NCI-H128 (cell line): ENCODE data around the gene KANSL2.
"Not testable (repeated sequence)": the region's sequence is repeated elsewhere in the genome, so short reads cannot be mapped to it uniquely, and the experiment has no call there.

Experiments used
- DNase-seq: peaks from one replicate; lab custom pipeline; 2025; ENCODE audit not compliant: unreplicated experiment; lab: John Stamatoyannopoulos, UW

Gene KANSL2, protein sequence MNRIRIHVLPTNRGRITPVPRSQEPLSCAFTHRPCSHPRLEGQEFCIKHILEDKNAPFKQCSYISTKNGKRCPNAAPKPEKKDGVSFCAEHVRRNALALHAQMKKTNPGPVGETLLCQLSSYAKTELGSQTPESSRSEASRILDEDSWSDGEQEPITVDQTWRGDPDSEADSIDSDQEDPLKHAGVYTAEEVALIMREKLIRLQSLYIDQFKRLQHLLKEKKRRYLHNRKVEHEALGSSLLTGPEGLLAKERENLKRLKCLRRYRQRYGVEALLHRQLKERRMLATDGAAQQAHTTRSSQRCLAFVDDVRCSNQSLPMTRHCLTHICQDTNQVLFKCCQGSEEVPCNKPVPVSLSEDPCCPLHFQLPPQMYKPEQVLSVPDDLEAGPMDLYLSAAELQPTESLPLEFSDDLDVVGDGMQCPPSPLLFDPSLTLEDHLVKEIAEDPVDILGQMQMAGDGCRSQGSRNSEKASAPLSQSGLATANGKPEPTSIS

DNA sequence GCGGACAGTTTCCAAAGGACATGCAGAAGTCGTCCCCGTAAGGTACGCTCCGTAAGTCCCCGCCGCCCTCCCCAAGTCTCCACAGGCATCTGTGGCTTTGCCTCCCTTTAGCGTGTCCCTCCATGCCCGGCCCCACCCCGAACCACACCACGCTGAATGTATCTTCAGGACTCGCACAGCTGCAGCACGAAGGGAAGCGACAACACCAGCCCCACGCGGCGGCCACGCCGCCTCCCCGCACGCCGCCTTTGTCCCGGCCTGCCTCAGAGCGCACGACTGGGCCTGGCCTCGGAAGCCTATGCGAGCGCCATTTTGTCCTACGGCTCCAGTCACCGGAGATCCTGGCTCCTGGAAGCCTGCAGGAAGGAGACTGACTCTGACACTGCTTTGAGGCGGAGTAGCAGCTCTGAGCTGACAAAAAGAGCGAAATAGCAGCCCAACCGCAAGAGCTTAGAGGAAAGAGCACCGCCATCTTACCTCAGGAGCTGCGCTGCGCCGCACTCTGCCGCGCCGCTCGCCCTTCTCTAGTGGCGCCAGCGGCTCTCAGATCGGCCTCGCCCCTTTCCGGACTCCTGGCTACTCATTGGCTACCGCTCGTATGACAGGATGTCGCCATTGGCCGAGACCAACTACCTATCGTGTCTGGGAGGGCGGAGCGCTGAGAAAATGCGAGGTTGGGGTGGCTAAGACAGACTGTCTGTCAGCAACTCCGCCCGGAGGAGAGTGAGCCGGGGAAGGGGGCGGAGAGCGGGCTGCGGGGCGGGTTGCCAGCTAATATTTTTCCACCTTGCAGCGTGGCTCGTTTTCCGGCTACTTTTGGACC, at the start of gene KANSL2:
Gene KANSL2 (minus strand): TSS at position 529 of the 823 bp plus-strand sequence. CDS start 606 bp downstream, outside the sequence.
- peak; percentile 99 for DNase-seq

DNA sequence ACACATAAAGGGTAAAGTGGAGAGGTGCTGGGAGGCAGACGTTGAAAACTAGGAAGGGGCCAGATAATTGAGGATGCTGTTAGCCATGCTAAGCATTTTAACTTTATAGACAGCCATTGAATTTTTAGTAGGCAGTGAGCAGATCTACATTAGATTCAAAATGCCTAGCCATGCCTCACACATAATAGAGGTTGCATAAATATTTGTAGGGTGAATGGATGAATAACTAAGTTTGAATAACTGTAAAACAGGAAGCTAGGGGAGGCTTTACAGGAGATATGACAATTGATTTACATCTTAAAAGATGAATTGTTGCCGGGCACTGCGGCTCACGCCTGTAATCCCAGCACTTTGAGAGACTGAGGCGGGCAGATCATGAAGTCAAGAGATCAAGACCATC, 46.8 kb upstream of the KANSL2 start:
- no peak for DNase-seq

DNA sequence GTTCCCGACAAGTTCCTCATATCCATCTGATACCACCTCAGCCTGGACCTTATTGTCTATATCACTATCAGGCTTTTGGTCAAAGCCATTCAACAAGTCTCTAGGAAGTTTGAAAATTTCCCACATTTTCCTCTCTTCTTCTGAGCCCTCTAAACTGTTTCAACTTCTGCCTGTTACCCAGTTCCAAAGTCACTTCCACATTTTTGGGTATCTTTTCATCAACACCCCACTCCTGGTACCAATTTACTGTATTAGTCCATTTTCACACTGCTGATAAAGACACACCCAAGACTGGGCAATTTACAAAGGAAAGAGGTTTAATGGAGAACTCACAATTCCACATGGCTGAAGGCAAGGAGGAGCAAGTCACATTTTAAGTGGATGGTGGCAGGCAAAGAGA, 38.7 kb upstream of the KANSL2 start:
- DNase-seq: not testable (repeated sequence)

DNA sequence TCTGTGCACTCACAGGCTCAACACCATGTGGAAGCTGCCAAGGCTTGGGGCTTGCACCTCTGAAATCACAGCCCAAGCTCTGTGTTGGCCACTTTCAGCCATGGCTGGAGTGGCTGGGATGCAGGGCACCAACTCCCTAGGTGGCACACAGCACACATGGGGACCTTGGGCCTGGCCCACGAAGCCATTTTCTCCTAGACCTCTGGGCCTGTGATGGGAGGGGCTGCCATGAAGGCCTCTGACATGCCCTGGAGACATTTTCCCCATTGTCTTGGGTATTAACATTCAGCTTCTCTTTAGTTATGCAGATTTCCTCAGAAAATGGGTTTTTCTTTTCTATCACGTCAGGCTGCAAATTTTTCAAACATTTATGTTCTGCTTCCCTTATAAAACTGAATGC, 38.1 kb upstream of the KANSL2 start:
- DNase-seq: not testable (repeated sequence)

DNA sequence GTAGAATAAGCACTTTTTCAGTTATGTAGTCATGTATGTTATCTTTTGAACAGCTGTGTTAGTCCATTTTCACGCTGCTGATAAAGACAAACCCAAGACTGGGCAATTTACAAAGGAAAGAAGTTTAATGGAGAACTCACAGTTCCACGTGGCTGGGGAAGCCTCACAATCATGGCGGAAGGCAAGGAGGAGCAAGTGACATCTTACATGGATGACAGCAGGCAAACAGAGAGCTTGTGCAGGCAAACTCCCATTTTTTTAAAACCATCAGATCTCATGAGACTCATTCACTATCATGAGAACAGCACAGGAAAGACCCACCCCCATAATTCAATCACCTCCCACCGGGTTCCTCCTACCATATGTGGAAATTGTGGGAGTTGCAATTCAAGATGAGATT, 37.0 kb upstream of the KANSL2 start:
- not testable (repeated sequence) for DNase-seq

DNA sequence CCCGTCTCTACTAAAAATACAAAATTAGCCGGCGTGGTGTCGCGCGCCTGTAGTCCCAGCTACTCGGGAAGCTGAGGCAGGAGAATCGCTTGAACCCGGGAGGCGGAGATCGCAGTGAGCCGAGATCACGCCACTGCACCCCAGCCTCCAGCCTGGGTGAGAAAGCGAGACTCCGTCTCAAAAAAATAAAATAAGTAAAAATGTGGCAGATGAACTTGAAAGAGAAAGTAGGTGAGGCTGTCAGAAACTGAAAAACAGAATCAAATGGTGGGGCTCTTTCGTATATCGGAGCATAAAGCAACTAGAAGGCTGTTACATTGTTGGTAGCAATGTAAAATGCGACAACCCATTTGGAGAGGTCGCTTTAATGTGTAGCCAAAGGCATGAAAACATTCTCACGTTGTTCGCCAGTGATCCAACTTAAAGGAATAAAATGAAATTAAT, 35.2 kb upstream of the KANSL2 start:
- DNase-seq: no peak

DNA sequence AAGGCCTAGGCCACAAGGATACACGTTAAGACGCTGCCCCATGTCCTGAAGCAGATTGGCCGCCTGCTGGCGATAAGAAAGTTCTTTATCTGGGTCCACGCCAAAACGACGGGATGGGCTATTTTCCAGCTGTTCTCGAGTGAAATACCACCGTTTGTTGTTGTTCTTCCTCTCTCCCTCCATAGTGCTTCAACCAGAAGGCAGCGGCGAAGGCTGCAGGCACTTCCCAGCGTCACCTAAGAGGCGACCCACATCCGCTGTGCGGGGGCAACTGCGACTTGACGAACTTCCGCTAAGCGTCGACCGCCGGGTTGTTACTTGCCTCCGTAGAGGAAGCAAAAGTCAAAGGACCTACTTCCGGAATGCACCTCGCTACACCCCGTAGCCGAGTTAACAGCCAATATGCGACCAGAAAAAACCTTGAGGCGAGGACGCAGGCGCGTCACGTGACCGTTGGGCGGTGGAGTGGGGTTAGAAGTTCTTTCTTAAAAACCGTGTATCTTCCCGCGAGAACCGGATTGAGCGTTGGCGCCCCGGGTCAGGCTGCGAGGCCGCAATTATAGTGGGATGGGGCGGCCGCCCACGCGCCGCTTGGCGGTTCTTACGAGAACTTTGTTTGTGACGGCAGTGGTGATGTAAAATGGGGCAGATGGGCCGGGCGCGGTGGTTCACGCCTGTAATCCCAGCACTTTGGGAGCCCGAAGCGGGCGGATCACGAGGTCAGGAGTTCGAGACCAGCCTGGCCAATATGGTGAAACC, 34.6 kb upstream of the KANSL2 start, which contains the start of gene CCNT1:
Gene CCNT1 (minus strand): TSS at position 215 of the 759 bp plus-strand sequence. CDS start 32 bp downstream, at position 183.
- peak; percentile 99 for DNase-seq

DNA sequence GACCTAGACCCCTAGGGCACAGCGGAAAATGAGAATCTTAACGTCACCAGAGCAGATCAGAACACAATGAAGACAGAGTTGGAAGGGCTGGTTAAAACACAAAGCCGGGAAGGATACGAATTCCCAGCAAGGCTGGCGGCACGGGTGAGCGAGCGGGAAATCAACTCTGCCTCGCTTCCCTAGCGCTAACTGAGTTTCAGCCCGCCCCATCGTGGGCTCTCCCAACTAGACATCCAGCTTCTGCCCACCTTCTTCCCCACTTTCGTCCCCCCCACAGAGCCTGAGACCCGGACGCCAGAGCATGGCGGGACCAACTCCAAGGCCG, 34.1 kb upstream of the KANSL2 start:
- DNase-seq: no peak

DNA sequence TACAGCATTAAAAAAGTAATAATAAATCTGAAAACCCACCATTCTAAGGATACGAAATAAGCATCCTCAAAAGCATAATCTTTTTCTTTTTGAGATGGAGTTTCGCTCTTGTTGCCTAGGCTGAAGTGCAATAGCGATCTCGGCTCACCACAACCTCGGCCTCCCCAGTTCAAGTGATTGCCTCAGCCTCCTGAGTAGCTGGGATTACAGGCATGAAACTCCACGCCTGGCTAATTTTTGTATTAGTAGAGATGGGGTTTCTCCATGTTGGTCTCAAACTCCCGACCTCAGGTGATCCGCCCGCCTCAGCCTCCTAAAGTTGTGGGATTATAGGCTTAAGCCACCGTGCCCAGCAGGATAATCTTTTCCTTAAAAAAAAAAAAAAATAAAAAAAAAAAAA, 30.2 kb upstream of the KANSL2 start:
- DNase-seq: no peak

DNA sequence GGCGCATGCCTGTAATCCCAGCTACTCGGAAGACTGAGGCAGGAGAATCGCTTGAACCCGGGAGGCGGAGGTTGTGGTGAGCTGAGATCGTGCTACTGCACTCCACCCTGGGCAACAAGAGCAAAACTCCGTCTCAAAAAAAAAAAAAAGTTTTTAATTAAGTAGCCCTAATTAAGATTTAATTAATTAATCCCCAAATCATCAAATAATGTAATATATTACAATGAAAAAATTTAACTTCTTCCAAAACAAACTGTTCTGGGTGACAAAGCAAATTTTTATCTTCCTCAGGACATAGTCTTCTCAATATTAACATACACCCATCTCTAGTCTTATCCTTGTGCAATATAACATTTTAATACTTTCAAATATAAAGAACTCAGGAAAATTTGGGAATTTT, 16.8 kb upstream of the KANSL2 start:
- DNase-seq: not testable (repeated sequence)

DNA sequence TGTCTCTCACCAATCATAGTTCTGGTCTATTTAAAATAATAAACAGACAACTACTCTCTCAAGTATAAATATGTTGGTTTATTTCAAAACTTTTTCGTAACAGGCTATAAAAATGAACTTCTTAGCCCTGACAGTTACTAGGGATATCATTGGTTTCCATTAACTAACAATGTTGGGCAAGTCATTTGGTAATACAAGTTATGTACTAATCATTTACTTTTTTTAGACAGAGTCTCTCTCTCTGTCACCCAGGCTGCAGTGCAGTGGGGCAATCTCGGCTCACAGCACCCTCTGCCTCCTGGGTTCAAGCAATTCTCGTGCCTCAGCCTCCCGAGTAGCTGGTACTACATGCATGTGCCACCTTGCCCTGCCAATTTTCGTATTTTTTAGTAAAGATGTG, 14.6 kb upstream of the KANSL2 start:
- no peak for DNase-seq

DNA sequence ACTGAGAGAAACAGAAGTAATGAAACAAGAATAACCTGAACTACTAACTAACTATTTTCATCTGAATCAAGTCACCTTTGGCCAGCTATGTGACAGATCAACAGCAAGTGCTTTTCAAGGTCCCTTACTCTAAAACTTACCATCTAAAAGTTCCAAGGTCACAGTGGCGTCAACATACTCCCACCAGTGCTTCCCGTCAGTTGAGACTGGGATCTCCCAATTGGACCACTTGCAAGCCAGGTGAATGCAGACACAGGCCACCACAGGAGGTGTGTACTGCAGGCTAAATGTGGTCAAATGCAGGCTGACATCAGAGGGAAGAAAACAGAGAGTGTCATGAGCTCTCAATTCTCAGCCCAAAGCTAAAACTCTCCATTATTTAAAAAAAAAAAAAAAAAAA, 13.8 kb upstream of the KANSL2 start:
- DNase-seq: no peak

DNA sequence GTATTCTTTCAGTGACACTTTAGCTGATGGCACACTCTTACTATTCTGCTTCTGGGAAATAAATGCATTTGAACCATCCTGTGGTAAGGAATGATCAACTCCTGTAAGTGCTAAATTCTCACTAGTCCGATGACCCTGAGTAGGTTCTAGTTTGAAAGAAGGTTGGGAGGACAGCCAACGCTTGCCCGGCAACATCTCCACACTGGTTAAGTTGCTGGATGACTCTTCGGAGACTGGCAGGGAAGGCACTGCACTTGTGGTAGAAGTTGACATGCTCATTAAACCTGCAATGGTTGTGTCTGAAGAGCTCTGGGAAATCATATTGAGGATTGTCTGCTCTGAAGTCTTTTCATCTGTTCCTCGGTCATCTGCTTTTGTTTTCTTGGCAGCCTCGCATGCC, 12.0 kb upstream of the KANSL2 start:
- DNase-seq: no peak

DNA sequence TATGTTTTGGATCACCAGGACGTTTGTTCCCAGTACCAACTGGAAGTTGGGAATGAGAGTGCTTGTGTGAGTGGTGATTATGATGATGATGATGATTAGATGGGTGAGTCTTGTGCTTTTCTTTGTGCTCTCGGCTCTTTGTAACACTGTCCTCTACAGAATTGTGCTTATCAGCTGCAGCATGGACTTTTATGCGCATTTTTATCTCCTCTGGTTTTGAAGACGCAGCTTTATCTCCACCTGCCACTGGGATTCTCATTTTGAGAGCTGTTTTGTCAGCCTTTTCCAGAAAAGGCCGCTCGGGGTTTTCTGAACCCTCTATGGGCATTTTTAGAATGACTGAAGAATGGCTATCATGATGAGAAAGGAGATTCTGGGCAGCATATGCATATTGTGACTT, 11.5 kb upstream of the KANSL2 start:
- no peak for DNase-seq

DNA sequence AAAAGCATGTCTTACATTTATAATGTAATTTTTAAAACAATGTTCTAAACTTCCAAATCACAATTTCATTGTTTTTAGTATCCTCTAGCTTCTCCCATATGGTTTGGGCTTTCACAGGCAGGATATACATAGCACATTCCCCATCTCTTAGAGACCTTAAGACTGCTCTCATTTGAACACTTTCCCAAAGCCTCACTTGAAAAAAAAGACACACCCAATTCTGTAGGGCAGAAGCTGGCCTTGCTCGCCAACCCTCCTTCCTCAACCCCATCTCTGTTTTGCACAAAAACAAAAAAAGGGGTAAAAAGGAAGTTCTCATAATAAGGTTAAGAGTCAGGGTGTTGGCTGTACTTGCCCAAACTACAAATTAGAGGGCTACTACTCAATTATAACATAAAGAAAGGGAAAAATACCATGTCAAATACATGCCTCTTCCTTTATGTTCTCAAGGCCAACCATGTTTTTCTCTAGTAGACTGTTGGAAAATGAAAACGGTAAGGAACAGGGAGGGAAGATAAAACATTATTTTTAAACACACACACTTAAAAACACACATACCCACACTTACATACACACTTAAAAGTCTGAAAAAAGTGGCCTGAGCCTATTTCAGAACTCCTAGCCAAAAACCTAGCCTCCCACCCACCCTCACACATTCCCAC, 9.9 kb upstream of the KANSL2 start:
- no peak for DNase-seq

DNA sequence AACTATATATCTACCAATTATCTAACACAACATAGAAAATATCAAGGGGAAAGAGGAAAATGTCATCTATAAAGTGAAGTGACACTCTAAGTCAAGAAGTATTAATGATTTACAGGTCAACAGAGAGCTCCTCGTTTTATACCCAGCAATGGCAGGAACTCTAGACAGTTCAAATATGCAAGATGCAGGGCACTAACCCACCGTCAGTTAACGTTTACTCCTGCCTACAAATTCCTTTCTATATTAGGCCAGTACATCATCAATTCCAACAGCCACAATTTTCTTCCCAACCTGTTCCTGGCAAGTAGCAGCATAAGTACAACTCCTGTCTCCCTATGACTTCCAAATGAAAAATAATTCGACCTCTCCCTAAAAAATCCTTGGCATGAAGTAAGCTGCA, 9.0 kb upstream of the KANSL2 start:
- no peak for DNase-seq

DNA sequence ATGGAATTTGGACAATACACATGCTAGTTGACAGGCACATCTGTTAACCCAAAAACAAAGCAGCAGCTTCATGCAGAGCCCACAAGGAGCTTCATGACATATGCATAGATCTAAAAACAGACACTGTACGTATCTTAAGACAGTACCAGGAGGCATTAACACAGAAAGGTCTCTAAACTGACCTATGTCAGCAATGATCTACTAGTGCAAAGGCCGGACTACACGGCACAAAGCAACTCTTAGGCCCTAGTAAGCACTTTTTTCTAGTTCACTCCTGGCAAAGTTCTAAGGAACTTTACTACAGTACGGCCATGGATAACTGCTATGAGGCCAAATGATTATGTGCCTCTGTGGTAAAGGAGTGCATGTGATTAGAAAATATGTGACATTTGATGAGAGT, 8.4 kb upstream of the KANSL2 start:
- no peak for DNase-seq

DNA sequence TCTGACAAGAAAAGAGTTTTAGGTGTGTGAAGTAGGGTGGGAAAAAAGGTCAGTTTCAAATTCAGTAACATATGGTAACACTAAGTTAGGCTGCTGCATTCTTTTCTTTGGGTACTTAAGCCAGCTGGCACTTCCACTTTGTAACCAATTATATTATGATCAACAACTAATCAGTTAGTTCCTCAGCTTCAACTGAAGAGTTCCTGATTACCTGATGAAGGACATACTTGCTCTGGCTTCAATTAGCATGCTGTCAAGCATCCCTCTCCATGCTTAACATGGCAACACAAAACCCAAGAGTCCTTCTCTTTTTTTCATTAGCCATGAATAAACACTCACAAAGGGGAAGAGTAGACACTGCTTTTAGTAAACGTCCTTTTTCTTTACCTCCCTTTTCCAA, 6.8 kb upstream of the KANSL2 start:
- no peak for DNase-seq

DNA sequence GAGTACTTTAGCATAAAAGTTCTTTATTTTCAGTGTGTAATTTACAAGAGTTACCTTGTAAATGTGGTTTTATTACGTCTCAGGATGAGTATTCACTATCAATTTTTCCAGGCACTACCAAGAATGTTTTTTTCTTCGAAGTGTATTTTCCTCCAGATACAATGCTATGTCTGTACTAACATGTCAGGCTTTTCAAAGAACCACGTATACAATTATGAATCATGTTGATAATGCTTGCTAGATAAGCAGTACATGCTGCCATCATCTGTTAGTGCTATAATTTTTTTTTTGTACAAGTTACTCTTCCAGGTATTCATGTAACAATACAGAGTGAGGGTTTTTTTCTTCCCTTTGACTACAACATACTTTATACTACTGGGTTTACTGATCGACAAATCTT, 5.6 kb upstream of the KANSL2 start:
- DNase-seq: no peak

DNA sequence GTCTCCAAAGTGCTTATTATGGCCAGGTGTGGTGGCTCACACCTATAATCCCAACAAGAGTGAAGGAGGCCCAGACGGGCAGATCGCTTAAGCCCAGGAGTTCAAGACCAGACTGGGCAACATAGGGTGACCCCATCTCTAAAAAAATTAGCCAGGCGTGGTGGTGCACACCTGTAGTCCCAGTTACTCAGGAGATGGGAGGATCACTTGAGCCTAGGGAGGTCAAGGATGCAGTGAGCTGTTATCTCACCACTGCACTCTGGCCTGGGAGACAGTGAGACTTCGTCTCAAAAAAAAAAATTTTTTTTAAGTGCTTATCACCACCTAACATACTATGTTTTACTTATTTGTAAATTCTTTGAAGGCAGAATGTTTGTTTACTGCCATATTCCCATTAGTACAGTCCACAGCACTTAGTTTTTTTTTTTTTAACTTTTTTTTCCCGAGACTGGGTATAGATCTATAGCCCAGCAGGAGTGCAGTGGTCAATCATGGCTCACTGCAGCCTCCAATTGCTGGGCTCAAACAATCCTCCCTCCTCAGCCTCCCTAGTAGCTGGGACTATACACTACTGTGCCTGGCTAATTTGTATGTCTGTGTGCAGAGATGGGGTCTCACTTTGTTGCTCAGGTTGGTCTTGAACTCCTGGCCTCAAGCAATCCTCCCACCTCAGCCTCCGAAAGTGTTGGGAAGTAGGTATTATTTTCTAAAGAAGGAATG, 4.7 kb upstream of the KANSL2 start:
- no peak for DNase-seq
